Dendritic cell treated with granulocyte-macrophage colony-stimulating factor and Interleukin-4, amounts not matched to agents 40 ng/mL and 50 ng/mL, for 4 days (primary cell): Measurements from ENCODE around the gene ERCC2.

ENCODE experiments used
- H3K27ac Mint-ChIP-seq: one replicate; pipeline ENCODE4 v1.8.0; 2022; ENCODE audit warnings: mild to moderate bottlenecking, mixed read lengths
- H3K27me3 Mint-ChIP-seq: one replicate; pipeline ENCODE4 v1.8.0; 2022; ENCODE audit warnings: mild to moderate bottlenecking, mixed read lengths
- H3K36me3 Mint-ChIP-seq: one replicate; pipeline ENCODE4 v1.8.0; 2022; ENCODE audit warnings: low read depth, mixed read lengths
- H3K4me1 Mint-ChIP-seq: one replicate; pipeline ENCODE4 v1.8.0; 2022; ENCODE audit warnings: low read depth, mixed read lengths
- H3K4me3 Mint-ChIP-seq: one replicate; pipeline ENCODE4 v1.8.0; 2022; ENCODE audit warnings: mild to moderate bottlenecking, moderate library complexity, mixed read lengths
- H3K9me3 Mint-ChIP-seq: one replicate; pipeline ENCODE4 v1.8.0; 2022; ENCODE audit warnings: mixed read lengths
- intact Hi-C: fragments of 100-400 bp; cut with micrococcal nuclease; formaldehyde crosslinking; loops from one replicate; pipeline ENCODE4 v1.15.0; 2022

Gene ERCC2

GRCh38 chr19:45405435-45406225, 35.3 kb upstream of the ERCC2 start:
- Mint-ChIP-seq H3K27me3 (peaks cover 36% of the 10 kb centered on the region), H3K27ac (peak overlapping the region; percentile 90), H3K4me3 (peak overlapping the region; percentile 95), H3K9me3 (no peaks in the 10 kb centered on the region), H3K4me1 (peaks cover 68% of the 10 kb centered on the region), H3K36me3 (peaks cover 11% of the 10 kb centered on the region)
- intact Hi-C loops: loop anchor here (1.0 kb wide), 1 partner anchor 18 kb away; the partner anchor contains the start of gene ERCC1

DNA sequence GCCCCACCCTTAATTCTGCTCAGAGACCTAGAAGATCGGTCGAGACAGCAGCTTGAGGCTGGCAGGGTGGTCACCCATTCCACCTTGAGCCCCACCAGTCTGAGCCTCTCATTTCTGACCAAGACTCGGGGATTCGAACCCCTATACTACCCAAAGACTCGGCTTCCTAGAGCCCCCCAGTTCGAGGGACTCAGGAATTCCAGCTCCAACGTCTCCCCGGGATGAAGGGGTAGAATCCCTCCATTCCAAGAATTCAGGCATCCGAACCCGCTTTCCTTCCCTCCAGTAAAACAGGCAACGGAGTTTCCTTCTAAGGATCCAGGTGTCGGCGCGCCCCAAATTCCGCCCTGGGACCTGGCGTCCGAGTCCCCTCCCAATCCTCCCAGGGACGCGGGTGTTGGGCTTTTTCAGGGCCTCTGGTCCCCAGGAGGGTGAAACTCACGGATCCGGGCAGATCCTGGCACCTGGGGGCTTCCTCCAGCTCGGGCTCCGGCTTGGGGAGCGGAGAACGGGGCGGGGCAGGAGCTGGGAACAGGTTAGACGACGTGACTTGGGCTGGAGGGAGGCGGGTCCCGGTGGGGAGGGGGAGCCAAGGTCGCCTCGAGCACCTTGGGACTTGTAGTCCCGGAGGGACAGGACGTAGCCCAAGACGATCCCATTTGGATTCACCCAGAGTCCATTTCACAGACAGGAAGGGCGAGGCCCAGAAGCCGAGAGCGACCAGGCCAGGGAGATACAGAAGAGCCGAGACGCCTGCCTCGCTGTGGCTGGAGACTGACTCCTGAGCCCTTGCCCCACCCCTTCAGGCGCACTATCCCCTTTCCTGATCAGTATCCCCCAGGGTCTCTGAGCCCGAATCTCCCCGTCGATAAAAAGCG, 34.4 kb upstream of the ERCC2 start, which contains the start of gene PPP1R13L:
Gene PPP1R13L, minus strand, starts transcription at position 513 of the 878 bp plus-strand sequence. CDS start 6,751 bp downstream, outside the sequence.
- Mint-ChIP-seq H3K27me3 (peaks cover 40% of the 10 kb centered on the region), H3K4me1 (peaks cover 65% of the 10 kb centered on the region), H3K4me3 (peak within 1 kb of the TSS; percentile 95), H3K27ac (peak within 1 kb of the TSS; percentile 90), H3K9me3 (no peaks in the 10 kb centered on the region), H3K36me3 (peaks cover 11% of the 10 kb centered on the region)
- intact Hi-C loops: no loop called here

- peaks cover 57% of the 10 kb centered on the region for H3K4me1 Mint-ChIP-seq
Measured at GRCh38 chr19:45403781-45404556, 33.6 kb upstream of the ERCC2 start.

DNA sequence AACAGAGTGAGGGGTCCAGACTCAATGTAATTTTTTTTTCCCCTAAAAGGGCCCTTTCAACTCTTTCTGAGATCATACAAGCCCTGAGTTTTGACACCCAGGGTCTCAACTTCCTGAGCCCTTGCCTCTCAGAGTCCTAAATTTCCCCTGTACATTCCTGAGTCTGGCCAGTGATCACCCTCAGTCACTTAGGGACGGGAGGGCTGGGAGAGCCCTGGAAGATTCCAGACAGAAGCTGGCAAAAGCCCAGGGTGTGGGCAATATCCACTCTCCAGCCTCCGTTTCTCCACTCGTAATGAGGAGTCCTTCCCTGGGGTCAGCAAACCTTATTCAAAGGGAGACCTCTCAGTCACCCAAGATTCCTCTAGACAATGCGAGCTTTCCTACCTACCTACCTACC, 32.9 kb upstream of the ERCC2 start:
- peaks cover 46% of the 10 kb centered on the region for H3K27me3 Mint-ChIP-seq
- intact Hi-C loops: no loop called here
- no peaks in the 10 kb centered on the region for H3K9me3 Mint-ChIP-seq
- H3K36me3 Mint-ChIP-seq: peaks cover 11% of the 10 kb centered on the region
- H3K4me3 Mint-ChIP-seq: no peak overlapping the region
- H3K4me1 Mint-ChIP-seq: peaks cover 56% of the 10 kb centered on the region
- H3K27ac Mint-ChIP-seq: no peak overlapping the region

More at GRCh38 chr19:45403781-45404556, 33.6 kb upstream of the ERCC2 start:
- H3K9me3 Mint-ChIP-seq: no peaks in the 10 kb centered on the region
- H3K4me3 Mint-ChIP-seq: no peak overlapping the region
- H3K36me3 Mint-ChIP-seq: peaks cover 11% of the 10 kb centered on the region
- no peak overlapping the region for H3K27ac Mint-ChIP-seq
- H3K27me3 Mint-ChIP-seq: peaks cover 43% of the 10 kb centered on the region
- intact Hi-C loops: no loop called here

DNA sequence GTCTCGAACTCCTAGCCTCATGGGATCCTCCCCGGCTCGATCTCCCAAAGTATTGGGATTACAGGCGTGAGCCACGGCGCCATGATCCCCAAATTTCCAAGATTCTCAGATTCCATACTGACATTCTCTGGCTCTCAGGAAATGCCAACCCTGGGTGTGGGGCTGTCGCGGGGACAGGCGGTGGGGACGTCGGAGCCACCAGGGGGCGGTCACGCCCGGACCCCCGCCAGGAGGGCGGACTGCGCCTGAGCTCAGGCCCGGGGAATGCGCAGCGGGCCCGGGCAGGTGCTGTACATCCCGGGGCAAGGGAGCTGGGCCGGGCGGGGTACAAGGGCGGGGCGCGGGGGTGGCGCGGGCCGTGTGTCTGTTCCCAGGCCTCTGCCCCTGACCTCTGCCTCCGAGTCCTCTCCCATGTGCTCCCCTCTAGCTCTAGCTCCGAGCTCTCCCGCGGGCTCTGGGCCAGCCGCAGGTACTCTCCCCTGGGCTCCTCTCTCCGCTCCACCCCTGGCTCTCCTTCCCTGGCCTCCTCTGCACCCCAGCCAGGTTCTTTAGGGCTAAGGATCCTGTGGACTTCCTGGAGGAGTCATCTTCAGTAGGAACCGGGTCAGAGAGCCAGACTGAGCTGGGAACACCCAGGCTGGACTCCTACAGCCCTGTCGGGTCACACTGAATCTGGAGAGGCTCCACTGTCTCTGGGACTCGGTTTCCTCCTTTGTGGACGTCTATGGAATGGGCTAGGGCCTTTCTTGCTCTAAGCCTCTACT, 32.1 kb upstream of the ERCC2 start:
- intact Hi-C loops: no loop called here
- Mint-ChIP-seq H3K4me3 (no peak overlapping the region), H3K9me3 (no peaks in the 10 kb centered on the region), H3K4me1 (peaks cover 50% of the 10 kb centered on the region), H3K27ac (no peak overlapping the region), H3K36me3 (peaks cover 11% of the 10 kb centered on the region), H3K27me3 (peaks cover 54% of the 10 kb centered on the region)

DNA sequence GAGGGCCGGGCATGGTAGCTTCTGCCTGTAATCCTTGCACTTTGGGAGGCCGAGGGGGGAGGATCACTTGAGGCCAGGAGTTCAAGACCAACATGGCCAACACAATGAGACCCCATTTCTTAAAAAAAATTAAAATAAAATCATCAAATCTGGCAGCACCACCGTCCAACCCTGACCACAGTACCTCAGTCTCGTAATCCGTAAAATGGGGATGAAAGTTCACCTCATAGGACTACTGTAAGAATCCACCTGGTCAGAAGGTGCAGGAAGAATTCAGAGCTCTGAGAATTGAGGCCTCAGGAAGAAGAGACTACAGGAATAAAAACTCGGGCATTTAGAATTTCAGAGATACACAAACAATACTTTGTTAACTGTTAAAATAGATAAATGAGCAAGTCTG, 31.4 kb upstream of the ERCC2 start:
- H3K27me3 Mint-ChIP-seq: peaks cover 61% of the 10 kb centered on the region
- H3K4me1 Mint-ChIP-seq: peaks cover 45% of the 10 kb centered on the region
- no peak overlapping the region for H3K4me3 Mint-ChIP-seq
- H3K9me3 Mint-ChIP-seq: no peaks in the 10 kb centered on the region
- H3K36me3 Mint-ChIP-seq: peaks cover 11% of the 10 kb centered on the region
- intact Hi-C loops: no loop called here
- no peak overlapping the region for H3K27ac Mint-ChIP-seq

DNA sequence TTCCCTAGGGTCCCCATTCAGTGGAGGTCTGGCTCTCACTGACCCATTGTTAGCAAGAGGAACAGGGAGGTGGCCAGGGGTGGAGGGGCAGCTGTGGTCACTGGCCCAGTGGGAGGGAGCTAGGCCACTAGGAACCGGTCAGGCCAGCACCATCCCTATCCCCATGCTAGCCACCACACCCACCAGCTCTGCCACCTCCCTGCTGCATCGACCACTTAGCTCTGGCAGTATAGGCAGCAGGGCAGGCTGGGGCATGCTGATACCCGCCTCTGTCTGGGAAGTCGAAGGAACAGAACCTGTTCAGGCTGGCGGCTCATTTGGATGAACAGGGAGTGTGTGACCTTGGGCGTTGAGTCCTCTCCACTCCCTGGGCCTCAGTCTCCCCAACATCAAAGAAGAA, 29.8 kb upstream of the ERCC2 start:
- intact Hi-C loops: no loop called here
- Mint-ChIP-seq H3K27ac (no peak overlapping the region), H3K4me3 (no peak overlapping the region), H3K9me3 (no peaks in the 10 kb centered on the region), H3K4me1 (peaks cover 41% of the 10 kb centered on the region), H3K36me3 (no peaks in the 10 kb centered on the region), H3K27me3 (peaks cover 74% of the 10 kb centered on the region)

- Mint-ChIP-seq H3K4me3 (no peak overlapping the region), H3K27ac (no peak overlapping the region), H3K27me3 (peaks cover 55% of the 10 kb centered on the region), H3K4me1 (peaks cover 21% of the 10 kb centered on the region), H3K9me3 (no peaks in the 10 kb centered on the region), H3K36me3 (no peaks in the 10 kb centered on the region)
- intact Hi-C loops: no loop called here
Measured at GRCh38 chr19:45395821-45396617, 25.6 kb upstream of the ERCC2 start.

GRCh38 chr19:45391871-45392665, 21.7 kb upstream of the ERCC2 start:
- H3K27me3 Mint-ChIP-seq: peaks cover 51% of the 10 kb centered on the region
- no peak overlapping the region for H3K27ac Mint-ChIP-seq
- H3K4me3 Mint-ChIP-seq: no peak overlapping the region
- H3K9me3 Mint-ChIP-seq: no peaks in the 10 kb centered on the region
- intact Hi-C loops: no loop called here
- no peaks in the 10 kb centered on the region for H3K36me3 Mint-ChIP-seq
- H3K4me1 Mint-ChIP-seq: peaks cover 15% of the 10 kb centered on the region

- Mint-ChIP-seq H3K27me3 (peaks cover 52% of the 10 kb centered on the region), H3K4me3 (no peak overlapping the region), H3K27ac (no peak overlapping the region), H3K36me3 (no peaks in the 10 kb centered on the region), H3K4me1 (peaks cover 15% of the 10 kb centered on the region), H3K9me3 (no peaks in the 10 kb centered on the region)
- intact Hi-C loops: no loop called here
Measured at GRCh38 chr19:45391346-45391745, 21.0 kb upstream of the ERCC2 start.

DNA sequence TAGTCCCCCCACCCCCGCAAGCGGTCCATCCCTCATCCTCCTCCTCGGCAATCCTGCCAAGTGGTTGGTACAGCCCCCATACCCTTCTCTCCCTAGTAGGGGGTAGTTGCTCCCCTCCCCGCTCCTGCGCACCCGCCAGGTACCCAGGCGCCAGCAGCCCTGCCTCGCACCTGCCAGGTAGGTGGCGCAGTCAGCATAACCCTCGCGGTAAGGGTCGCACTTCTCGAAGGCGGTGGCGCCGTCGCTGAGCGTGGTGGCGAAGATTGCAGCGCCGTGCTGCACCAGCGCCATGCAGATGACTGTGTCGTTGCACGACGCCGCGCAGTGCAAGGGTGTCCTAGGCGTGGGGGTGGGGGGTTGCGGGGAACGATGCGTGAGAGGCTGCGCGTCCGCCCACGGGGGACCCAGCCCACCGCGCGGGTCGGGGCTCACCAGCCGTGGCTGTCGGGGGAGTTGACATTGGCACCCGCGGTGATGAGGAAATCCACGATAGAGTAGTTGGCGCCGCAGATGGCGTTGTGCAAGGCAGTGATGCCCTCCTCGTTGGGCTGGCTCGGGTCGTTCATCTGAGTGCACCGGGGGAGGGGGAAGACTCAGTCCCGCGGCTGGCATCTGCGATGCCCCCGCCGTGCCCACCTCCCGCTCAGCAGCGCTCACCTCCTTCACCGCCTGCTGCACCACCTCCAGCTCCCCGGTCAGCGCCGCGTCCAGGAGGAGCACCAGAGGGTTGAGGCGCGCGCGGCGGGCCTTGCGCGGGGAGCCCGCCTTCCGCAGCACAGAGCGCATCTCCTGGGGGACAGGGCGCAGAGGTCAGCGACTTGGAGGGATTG, 15.2 kb upstream of the ERCC2 start:
- Mint-ChIP-seq H3K27me3 (peaks cover 62% of the 10 kb centered on the region), H3K4me1 (peaks cover 10% of the 10 kb centered on the region), H3K27ac (no peak overlapping the region), H3K36me3 (no peaks in the 10 kb centered on the region), H3K4me3 (no peak overlapping the region), H3K9me3 (no peaks in the 10 kb centered on the region)
- intact Hi-C loops: no loop called here
